NCI-H2171 treated with DMSO at 0.1 percent for 48 hours (cell line): Measurements from ENCODE around the gene RBL1.
"Not testable (repeated sequence)": the region's sequence is repeated elsewhere in the genome, so short reads cannot be mapped to it uniquely, and the experiment has no call there.

Source experiments
- DNase-seq: peaks from one replicate; lab custom pipeline; 2025; lab: John Stamatoyannopoulos, UW

RBL1 gene

GRCh38 chr20:37072293-37073196 is 23.3 kb downstream of the RBL1 start:
- no peak for DNase-seq

- DNase-seq: no peak
These were observed 24.3 kb downstream of the RBL1 start for GRCh38 chr20:37071481-37071911.

GRCh38 chr20:37069563-37069962 is 26.2 kb downstream of the RBL1 start:
- not testable (repeated sequence) for DNase-seq

- no peak for DNase-seq
These were observed 29.6 kb downstream of the RBL1 start for GRCh38 chr20:37066168-37066567.

GRCh38 chr20:37055276-37055675 is 40.5 kb downstream of the RBL1 start:
- DNase-seq: no peak

- no peak for DNase-seq
These were observed 42.4 kb downstream of the RBL1 start for GRCh38 chr20:37053230-37053950.

GRCh38 chr20:37042986-37043972 is 52.5 kb downstream of the RBL1 start:
- DNase-seq: no peak

GRCh38 chr20:37039366-37039765 is 56.4 kb downstream of the RBL1 start:
- not testable (repeated sequence) for DNase-seq

- no peak for DNase-seq
These were observed 63.7 kb downstream of the RBL1 start for GRCh38 chr20:37032077-37032476.

- no peak for DNase-seq
These were observed 75.2 kb downstream of the RBL1 start for GRCh38 chr20:37020636-37021035.

- not testable (repeated sequence) for DNase-seq
These were observed 83.2 kb downstream of the RBL1 start for GRCh38 chr20:37012631-37013030.

- not testable (repeated sequence) for DNase-seq
These were observed 83.9 kb downstream of the RBL1 start for GRCh38 chr20:37011858-37012257.

GRCh38 chr20:37011147-37011546 is 84.7 kb downstream of the RBL1 start:
- DNase-seq: no peak

- DNase-seq: no peak
These were observed 87.7 kb downstream of the RBL1 start for GRCh38 chr20:37007898-37008649.

GRCh38 chr20:37005062-37005942 is 90.5 kb downstream of the RBL1 start:
- not testable (repeated sequence) for DNase-seq

GRCh38 chr20:37001634-37002033 is 94.2 kb downstream of the RBL1 start:
- not testable (repeated sequence) for DNase-seq

GRCh38 chr20:37000171-37000570 is 95.6 kb downstream of the RBL1 start:
- not testable (repeated sequence) for DNase-seq

- DNase-seq: no peak
These were observed 97.1 kb downstream of the RBL1 start for GRCh38 chr20:36998652-36999051.

- DNase-seq: no peak
These were observed 98.7 kb downstream of the RBL1 start for GRCh38 chr20:36997121-36997520.

- DNase-seq: not testable (repeated sequence)
These were observed 101.6 kb downstream of the RBL1 start for GRCh38 chr20:36994221-36994620.
